Frontal cortex (tissue), 4 donors: Measurements from ENCODE around the gene B4GALNT2. TPM values are rescaled to one million over a fixed set of nuclear protein-coding genes. Genes with fewer than 3 reads are reported as not detected.
A peak's percentile ranks its signal among the peaks of the same experiment; 100 is the strongest.
"Not testable (repeated sequence)": the region's sequence is repeated elsewhere in the genome, so short reads cannot be mapped to it uniquely, and the experiment has no call there.

Experiments used
- DNase-seq, 2 donors: peaks; one replicate each; pipeline ENCODE4 v3.0.0; 2012; ENCODE audit warnings: low spot score in 2 of 2
- FAIRE-seq: peaks from 2 replicates; lab custom pipeline; 2012; peaks lifted over from hg19 to GRCh38; lab: Jason Lieb, UNC
- total RNA-seq: library from RNA; depleted of rRNA; stranded (reverse); fragments of >200 nt; gene quantifications from one replicate; pipeline ENCODE4 v1.2.3, GENCODE V29; 2014
- donor health status: control.
- donor health status: control.
- donor health status: control.

Gene B4GALNT2, protein sequence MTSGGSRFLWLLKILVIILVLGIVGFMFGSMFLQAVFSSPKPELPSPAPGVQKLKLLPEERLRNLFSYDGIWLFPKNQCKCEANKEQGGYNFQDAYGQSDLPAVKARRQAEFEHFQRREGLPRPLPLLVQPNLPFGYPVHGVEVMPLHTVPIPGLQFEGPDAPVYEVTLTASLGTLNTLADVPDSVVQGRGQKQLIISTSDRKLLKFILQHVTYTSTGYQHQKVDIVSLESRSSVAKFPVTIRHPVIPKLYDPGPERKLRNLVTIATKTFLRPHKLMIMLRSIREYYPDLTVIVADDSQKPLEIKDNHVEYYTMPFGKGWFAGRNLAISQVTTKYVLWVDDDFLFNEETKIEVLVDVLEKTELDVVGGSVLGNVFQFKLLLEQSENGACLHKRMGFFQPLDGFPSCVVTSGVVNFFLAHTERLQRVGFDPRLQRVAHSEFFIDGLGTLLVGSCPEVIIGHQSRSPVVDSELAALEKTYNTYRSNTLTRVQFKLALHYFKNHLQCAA
- not detected for total RNA-seq

DNA sequence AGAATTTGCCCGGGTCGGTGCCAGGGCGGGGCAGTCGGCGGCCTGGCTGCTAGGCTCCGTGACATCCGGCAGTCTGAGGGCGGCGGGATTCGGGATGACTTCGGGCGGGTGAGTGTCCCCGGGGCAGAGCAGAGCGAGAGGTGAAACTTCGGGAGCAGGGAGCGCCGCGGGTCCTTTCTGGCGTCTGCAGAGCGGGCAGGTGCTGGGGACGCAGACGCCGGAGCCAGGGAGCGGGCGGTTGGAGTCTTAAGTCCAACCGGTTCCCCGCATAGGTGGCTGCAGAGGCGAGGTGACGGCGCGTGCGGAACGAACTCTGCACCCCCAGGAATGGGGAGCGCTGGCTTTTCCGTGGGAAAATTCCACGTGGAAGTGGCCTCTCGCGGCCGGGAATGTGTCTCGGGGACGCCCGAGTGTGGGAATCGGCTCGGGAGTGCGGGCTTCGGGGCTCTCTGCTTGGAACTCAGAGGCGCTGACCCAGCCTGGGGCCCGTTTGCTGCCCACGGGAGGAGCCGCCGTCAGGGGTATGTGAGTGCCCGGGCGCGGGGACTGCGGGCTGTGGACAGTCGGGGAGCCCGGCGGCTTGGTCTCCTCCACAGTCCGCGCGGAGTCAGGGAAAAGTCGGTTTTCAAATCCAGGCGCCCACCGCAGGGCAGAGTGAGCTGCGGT lies at the start of gene B4GALNT2:
Gene B4GALNT2 (plus strand): TSS at position 71 of the 666 bp plus-strand sequence. CDS start 24 bp downstream, at position 95.
- FAIRE-seq = no peak
- peak in 1 of 2 donors; percentile 32 for DNase-seq

DNA sequence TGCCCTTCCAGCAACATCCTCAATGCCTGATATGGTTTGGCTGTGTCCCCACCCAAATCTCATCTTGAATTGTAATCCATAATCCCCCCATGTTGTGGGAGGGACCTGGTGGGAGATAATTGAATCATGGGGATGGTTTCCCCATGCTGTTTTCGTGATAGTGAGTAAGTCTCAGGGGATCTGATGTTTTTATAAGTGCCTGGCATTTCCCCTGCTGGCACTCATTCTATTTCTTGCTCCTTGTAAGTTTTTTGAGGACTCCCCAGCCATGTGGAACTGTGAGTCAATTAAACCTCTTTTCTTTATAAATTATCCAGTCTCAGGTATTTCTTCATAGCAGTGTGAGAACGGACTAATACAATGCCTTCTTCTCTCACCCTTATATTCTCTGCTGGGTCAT lies 47.5 kb upstream of the B4GALNT2 start:
- FAIRE-seq = not testable (repeated sequence)

DNA sequence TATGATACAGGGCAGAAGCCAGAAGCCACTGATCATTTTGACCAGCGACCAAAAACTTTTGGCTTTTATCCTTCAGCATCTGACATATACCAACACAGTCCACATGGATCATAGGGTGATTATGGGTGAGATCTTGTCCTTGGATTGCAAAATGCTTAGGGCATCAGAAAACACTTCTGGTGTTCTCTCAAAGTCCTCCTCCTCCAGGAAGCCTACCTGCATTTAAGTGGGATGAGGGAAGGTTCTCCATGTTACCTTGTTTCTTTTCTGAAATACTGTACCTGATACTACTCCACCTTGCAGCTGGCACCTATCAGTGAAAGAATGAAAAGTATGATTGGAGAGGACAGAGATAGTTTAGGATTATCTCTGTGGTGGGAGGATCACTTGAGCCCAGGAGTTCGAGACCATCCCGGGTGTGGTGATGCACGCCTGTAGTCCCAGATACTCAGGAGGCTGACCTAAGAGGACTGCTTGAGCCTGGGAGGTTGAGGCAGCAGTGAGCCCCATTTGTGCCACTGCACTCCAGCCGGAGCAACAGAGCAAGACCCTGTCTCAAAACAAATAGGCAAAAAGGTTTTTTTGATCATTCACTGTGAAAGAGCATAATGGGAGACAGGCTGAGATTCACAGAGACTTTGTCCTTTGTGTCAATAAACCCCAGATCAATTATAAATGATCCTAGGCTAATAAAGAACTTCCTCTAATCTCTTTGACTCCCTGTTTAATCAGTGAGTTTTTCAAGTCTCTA lies 46.8 kb upstream of the B4GALNT2 start:
- no peak for FAIRE-seq
- no peak for DNase-seq

More for the DNA sequence above, 47.5 kb upstream of the B4GALNT2 start:
- DNase-seq = not testable (repeated sequence)

DNA sequence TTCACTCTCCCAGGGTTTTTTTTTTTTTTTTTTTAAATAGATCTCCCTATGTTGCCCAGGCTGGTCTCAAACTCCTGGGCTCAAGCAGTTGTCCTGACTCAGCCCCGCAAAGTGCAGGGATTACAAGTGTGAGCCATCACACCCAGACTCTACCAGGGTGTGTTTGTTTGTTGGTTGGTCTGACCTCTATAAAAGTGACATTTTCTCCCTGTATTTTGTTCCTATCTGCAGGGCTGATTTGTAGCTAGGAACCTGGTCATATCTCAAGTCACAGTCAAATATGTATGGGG lies 46.3 kb upstream of the B4GALNT2 start:
- FAIRE-seq (no peak), DNase-seq (no peak)

DNA sequence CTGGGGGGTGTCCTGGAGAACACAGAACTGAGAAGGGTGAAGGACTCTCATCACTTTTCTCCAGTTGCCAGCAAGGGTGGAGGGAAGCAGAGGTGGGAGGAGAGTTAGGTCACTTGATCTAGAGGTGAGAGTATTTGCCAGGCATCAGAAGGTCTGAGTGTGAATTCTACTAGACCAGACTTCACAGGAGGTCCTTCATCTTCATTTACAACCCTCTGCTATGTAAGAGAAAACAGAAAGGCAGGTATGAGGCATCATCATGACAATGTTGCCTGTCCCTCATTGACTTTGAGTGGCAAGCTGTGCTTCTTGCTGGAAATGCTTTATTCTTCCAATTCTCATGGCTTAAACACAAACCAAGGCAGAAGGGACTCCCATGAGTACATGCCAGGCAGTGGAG lies 45.9 kb upstream of the B4GALNT2 start:
- no peak for DNase-seq

DNA sequence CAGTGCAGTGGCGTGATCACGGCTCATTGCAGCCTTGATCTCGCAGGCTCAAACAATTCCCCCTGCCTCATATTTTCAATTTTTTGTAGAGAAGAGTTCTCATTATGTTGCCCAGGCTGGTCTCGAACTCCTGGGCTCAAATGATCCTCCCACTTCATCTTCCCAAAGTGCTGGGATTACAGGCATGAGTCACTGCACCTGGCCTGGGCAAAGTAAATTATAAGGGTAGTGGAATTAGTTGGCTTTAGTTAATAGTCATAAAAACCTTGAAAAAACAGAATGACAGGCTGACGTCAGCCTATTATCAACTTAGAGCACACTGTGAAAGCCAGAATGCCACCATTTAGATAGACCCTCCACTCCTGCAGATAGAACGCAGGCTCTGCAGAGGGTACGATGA lies 43.5 kb upstream of the B4GALNT2 start:
- no peak for DNase-seq
- FAIRE-seq = no peak

More for the DNA sequence above, 45.9 kb upstream of the B4GALNT2 start:
- FAIRE-seq = no peak

DNA sequence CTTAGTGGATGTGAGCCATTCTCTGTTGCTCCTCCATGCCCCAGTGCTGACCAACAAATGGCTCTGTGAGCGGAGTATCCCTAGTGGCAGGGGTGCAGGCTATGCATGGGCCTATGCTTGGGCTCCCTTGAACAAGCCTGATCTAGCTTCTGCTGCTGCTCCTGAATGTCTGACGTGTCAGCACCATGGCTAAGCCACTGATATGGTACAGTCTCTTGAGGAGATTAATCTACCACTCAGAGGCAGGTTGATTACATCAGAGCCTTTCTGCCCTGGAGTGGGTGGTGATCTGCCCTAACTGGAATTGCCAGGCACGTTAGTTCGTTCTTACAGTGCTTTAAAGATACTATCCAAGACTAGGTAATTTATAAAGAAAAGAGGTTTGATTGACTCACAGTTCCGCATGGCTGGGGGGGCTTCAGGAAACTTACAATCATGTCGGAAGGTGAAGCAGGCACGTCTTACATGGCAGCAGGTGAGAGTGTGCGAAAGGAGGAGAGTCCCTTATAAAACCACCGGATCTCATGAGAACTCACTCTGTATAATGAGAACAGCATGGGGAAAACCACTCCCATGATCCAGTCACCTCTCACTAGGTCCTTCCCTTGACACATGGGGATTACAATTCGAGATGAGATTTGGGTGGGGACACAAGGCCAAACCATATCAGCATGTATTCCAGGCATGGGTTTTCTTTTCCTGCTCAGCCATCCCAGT lies 41.5 kb upstream of the B4GALNT2 start:
- DNase-seq (no peak), FAIRE-seq (no peak)

DNA sequence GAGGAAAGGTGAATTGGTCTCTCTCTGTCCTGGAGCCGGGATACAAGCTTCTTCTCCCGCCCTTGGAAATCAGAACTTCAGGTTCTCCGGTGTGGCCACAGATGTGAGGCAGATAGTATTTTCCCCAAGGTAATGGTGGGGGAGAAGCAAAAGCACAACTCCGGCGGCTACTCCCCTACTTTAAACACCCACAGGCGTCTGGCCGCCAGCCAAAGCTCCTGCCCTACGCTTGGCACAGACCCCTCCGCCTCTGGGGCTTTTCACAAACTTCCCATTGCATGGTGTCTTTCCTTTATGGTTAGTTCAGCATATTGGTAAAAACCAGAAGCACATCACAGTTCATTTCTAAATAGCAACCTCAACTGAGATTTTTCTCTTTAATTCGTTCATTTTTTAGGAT lies 39.4 kb upstream of the B4GALNT2 start:
- FAIRE-seq (no peak), DNase-seq (no peak)

DNA sequence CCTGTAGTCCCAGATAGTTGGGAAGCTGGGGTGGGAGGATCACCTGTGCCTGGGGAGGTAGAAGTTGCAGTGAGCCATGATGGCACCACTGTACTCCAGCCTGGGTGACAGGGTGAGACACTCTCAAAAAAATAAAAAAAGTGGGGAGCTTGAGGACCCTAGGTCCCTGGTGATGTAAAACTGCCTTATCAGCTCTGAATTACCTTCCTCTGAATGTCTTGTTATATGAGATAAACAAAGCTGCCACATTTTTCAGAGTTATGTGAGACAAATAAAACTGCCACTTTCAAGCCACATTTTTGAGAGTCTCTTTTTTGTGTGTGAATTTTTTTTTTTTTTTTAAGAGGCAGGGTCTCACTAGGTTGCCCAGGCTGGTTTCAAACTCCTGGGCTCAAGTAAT lies 32.0 kb upstream of the B4GALNT2 start:
- no peak for DNase-seq
- FAIRE-seq = no peak

DNA sequence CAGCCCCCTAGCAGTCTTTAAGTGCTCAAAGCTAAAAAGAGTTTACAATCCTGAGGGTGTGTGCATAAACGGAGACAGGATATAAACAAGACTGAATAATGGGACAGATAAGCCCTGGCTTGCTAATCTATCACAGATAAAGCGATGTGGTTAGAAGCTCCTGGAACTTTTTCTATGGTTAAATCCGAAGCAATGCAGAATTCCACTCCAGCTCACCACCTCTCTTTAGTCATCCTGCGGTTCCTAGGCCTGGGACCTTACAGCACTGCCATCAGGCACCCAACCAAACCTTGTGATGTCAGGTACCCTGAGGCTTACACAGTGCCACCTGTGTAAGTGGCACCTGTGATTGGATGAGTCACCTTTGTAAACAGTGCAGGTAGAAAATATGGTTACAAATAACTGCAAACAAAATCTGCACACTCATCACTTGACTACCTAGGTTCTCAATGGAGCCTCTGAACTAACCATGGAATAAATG lies 31.5 kb upstream of the B4GALNT2 start:
- DNase-seq (no peak), FAIRE-seq (no peak)

DNA sequence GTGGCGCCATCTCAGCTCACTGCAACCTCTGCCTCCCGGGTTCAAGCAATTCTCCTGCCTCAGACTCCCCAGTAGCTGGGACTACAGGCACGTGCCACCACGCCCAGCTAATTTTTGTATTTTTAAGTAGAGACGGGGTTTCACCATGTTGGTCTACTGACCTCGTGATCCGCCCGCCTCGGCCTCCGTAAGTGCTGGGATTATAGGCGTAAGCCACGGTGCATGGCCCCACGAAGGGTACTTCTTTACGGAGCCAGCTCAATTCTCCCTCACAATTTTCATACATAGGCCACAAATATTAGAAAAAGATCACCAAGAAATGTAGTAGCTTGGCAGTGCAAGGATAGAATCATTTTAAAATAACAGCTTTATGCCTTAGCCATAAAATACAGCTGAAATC lies 29.2 kb upstream of the B4GALNT2 start:
- not testable (repeated sequence) for DNase-seq, FAIRE-seq

DNA sequence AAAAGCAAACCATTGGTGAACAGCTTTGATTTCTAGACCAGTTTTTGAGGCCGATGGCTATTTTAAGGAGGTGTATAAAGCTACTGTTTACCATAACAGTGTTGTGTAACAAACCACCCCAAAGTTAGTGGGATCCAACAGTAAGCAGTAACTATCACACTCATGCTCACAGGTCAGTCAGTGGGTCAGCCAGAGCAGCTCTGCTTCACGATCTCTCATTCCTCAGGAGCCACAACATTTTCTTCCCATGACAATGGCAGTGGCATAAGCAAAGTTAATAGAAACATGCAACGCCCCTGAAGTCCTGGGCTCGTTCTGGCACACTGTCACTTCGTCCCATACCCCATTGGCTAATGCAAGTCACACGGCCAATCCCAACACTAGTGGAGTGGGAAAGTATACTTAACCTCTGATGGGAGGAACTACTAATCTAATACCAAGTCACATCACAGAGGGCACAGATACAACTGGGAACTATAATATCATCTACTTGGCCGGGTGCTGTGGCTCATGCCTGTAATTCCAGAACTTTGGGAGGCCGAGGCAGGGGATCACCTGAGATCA lies 28.0 kb upstream of the B4GALNT2 start:
- FAIRE-seq = no peak

DNA sequence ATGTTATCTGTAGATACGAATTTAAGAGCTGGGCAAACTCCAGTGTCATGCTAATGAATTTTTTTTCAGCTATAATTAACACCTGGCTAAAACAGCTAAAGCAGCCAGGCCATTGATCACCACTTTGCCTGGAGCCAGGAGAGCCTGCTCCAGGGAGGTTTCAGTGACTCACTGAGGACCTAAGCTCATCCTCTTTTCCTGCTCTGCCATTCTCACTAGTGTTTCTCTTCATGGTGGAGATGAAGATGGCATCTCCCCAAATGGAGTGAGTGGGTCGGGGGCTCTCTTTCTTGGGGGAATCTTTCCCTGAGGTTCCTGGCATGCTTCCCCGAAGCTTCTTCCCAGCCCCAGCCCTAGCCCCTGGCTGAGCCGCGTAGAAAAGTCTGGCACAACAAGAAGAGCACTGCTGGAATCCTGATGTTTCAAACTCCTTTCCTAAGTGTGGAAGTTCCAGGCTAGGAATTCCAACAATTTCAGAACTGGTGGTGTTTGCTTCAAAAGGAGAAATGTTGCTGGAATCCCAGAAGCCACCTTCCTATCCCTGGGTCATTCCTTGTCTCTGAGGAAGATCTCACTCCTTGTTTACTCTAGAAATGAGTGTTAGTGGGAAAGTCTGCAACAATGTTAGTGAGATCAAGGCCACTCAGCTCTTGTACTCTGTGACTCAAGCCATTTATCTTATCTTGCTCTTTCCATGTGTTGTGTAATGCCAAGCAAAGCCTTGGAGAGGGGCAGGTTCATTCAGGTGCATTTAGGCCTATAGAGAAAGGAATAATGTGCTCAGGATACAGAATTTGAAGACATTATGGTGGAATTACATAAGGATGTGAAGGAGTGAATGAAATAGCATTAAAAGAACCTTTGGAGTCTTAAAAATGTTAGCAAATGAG lies 26.0 kb upstream of the B4GALNT2 start:
- DNase-seq = no peak
- no peak for FAIRE-seq

More for the DNA sequence above, 28.0 kb upstream of the B4GALNT2 start:
- no peak for DNase-seq

DNA sequence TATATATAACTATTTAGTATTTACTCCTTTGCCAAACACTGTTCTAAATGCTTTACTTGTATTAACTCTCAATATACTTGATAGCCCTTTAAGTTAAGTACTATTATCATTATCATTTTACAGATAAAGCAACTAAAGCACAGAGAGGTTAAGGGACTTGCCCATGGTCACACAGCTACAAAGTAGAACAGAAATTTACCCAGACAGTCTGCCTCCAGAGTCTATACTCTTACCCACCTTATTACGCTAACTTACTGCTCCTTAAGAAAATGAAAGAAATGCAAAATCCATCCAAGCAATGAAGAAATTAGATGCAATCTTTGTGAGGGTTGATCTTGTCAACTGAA lies 25.4 kb upstream of the B4GALNT2 start:
- FAIRE-seq (no peak), DNase-seq (no peak)

DNA sequence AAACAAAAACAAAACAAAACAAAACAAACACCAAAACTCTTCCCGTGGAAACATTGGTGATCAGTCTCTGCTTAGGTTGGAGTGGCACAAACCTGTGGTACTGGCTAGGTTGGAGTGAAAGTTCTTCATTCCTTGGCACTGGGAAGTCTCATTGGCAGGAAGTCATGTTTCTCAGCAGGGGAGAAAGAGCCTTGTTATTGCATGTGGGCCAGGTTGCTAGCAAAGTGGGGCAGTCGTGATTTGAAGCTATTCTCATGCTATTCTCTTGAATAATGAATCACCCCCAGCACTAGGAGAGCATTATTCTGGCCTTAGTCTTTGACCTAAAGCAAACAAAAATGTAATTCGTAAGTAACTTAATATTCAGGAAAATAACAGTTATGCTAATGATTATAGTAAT lies 24.3 kb upstream of the B4GALNT2 start:
- DNase-seq (peak in 1 of 2 donors; percentile 17), FAIRE-seq (no peak)

DNA sequence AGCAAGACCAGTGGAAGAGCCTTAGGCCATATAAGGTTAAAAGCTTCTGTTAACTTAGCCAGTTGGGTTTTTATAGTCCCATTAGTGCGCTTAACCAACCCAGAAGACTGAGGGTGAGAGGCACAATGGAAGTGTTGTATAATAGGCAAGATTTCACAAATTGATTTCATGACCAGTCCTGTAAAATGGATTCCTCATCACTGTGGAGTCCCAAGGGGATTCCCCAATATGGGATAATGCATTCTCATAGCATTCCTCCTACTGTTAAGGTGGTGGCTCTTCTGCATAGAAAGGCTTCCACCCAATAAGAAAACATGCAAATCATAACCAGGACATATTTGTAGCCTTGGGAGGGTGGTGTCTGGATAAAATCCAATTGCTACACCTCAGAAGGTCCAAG lies 22.1 kb upstream of the B4GALNT2 start:
- DNase-seq (no peak), FAIRE-seq (no peak)

DNA sequence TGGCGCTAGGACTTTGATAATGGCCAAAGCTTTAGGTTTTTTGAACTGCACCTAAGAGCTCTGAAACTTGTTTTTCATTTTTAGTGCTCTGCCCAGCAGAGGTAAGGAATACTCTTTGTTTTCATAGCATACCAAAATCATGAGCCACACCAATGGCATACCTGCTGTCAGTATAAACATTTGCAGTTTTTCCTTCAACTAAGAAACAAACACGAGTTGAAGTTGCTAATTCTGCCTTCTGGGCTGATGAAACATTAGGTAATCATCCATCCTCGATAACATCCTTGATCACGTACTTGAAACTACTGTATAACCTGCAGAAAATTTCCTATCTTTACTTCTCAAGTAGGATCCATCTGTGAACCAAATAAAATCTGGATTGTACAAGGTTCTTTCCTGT lies 20.6 kb upstream of the B4GALNT2 start:
- DNase-seq = no peak

DNA sequence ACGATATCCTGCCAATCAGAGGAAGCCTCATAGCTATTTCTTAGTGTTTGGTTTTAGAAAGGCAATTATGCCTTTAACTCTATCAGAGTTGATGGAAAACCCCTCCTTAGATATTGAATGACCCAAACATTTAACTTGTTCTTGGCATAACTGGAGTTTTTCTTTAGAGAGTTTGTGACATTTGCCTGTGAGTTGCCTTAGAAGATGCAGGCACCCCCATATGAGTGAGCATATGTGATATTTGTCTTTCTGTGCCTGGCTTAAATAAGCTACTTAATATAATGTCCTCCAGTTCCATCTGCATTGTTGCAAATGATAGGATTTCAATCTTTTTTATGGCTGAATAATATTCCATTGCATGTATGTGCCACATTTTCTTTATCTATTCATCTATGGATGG lies 19.6 kb upstream of the B4GALNT2 start:
- FAIRE-seq = no peak

More for the DNA sequence above, 20.6 kb upstream of the B4GALNT2 start:
- FAIRE-seq = no peak

DNA sequence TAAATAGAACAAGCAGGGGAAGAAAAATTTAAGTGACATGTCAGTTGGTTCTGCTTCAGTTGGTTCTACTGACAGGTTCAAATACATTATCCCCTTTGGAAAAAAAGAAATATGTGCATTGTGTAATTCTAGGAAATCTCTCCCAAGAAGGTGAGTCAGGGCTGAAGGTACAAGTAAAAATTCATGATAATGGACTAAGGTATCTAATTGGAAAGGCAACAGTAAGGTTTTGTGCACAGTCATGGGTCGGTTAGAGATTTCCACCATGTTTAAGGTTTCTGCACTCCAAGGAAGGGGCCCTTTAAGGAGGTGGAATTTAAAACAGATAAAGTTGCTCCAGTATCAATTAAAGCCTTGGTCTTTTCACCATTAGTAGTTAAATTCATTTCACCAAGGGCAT lies 17.9 kb upstream of the B4GALNT2 start:
- FAIRE-seq = no peak

More for the DNA sequence above, 19.6 kb upstream of the B4GALNT2 start:
- DNase-seq = no peak

More for the DNA sequence above, 17.9 kb upstream of the B4GALNT2 start:
- DNase-seq = no peak
